Thyroid gland (tissue), 4 donors: ENCODE measurements around the gene LRP6.

ENCODE experiments used
- POLR2A ChIP-seq, 2 donors: fragments of 450-650 bp; IDR thresholded peaks; one replicate each; pipeline ENCODE4 v1.6.1; 2017; ENCODE audit warnings: antibody characterized with exemption in 2 of 2, mild to moderate bottlenecking in 2 of 2, moderate library complexity in 1 of 2
- TF ChIP-seq, protein P1 (sequence below), 6 experiments: fragments of 200-600 bp in 3 of 6; fragments of 450-650 bp in 3 of 6; sonication (generic) in 3 of 6; IDR thresholded peaks; one replicate each; pipeline ENCODE4 v1.5.1; 2016 to 2019; ENCODE audit warnings: antibody characterized with exemption in 6 of 6, mild to moderate bottlenecking in 2 of 6, inconsistent platforms in 1 of 6, moderate library complexity in 1 of 6

DNA sequence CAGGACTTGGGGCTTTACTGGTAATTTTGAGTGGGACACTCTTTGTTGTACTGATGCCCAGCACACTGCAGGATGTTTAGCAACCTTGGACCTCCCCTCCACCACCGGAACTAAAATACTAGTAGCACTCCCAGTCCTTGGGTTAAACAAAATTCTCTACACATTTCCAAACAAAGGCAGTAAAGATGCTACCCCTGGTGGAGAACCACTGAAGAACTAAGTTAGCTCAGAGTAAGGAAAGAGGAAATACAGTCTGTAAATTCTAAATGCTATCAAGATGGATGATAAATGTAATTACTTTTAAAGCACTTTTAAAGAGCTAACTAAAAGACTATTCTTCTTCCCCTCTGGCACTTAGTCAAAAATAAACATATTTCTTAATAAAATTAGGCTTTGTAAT is 64.1 kb downstream of the LRP6 start:
- no peak for TF ChIP-seq POLR2A (IDR thresholded peaks at IDR 0.05)
- TF ChIP-seq, protein P1, sequence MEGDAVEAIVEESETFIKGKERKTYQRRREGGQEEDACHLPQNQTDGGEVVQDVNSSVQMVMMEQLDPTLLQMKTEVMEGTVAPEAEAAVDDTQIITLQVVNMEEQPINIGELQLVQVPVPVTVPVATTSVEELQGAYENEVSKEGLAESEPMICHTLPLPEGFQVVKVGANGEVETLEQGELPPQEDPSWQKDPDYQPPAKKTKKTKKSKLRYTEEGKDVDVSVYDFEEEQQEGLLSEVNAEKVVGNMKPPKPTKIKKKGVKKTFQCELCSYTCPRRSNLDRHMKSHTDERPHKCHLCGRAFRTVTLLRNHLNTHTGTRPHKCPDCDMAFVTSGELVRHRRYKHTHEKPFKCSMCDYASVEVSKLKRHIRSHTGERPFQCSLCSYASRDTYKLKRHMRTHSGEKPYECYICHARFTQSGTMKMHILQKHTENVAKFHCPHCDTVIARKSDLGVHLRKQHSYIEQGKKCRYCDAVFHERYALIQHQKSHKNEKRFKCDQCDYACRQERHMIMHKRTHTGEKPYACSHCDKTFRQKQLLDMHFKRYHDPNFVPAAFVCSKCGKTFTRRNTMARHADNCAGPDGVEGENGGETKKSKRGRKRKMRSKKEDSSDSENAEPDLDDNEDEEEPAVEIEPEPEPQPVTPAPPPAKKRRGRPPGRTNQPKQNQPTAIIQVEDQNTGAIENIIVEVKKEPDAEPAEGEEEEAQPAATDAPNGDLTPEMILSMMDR (IDR thresholded peaks at IDR 0.05) = no peak
